ENCODE results near the gene TPRG1. TPM values are rescaled to one million over a fixed set of nuclear protein-coding genes. Genes with fewer than 3 reads are reported as not detected.

TPRG1 gene
- total and polyA plus RNA-seq, 2 of the 8 experiments (the other 6 are each of a cell fraction or from before 2014, with no cell fraction given): 0.37 to 0.47 TPM

GRCh38 chr3:189267981-189268613 is 96.3 kb downstream of the TPRG1 start (continued):
- TF ChIP-seq SP1 (IDR thresholded peaks at IDR 0.05; ENCODE audit: low read depth, low read length): 0 out of 2 replicates have a peak, but pooled peaks have one; percentile 23

Measured in H1 (cell line).